Smooth muscle cell of the brain vasculature (primary cell): ENCODE results near the gene OLA1.

ENCODE experiments used
- DNase-seq: peaks from one replicate; pipeline ENCODE4 v3.0.0-alpha.2; 2012; ENCODE audit warnings: low read depth, low spot score

Gene OLA1

DNA sequence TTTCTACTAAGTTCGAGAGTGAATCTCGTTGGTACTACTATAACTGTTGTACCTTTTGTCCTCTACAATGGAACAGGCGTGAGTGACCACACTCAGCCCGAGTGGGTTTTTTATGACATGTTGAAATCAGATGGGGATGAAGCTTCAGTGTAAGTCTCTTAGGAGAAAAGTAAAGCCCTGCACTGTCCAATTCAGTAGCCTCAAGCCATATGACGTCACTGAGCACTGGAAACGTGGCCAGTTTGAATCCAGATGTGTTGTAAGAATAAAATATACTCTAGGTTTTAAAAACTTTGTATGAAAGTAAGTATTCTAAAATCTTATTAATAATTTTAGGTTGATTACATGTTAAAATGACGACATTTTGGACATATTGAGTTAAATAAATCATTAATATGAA lies 181.5 kb downstream of the OLA1 start:
- no peak for DNase-seq

DNA sequence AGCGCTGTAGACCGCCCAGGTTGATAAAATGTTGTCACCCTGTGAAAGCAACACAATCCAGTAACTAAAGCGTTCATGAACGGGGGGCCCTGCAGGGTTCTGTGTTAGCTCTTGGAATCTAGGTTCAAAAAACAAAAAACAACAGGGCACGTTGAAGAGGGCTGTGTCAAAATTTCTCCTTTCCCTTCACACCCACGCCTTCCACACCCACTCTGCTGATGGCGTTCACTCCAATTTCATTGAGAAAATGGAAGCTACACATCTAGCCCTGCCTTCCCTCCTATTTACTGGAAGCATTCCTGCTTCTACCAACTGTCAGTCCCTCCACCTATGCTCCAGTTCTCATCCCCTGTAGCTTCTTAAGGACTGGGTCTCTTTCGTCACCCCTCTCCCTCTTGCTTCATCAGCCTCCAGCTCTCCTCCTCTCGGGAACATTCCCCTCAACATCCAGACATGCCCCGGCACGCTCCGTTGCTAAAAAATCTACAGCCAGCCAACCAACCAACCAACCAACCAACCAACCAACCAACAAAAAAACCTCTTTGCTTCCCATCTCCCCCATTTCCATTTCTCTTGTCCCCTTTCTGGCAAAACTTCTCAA lies 184.7 kb downstream of the OLA1 start:
- no peak for DNase-seq

DNA sequence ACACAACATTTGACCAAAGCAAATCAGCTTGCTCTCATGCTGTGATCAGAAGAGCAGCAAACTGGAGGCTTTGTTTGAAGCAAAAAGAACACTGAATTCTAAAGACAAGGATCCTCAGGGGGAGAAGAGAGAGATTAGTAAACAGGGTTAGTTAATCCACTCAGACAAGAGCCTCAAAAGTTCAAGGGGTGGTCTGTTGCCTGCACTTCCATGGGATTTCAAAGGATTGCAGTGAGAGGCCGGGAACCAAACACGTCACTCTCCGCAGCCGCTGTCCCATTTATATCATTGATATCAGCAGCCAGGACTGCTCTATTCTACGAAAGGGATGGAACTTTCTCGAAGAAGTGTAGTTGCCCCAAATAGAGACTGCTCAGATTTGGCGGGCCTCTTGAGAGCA lies 185.4 kb downstream of the OLA1 start:
- no peak for DNase-seq

DNA sequence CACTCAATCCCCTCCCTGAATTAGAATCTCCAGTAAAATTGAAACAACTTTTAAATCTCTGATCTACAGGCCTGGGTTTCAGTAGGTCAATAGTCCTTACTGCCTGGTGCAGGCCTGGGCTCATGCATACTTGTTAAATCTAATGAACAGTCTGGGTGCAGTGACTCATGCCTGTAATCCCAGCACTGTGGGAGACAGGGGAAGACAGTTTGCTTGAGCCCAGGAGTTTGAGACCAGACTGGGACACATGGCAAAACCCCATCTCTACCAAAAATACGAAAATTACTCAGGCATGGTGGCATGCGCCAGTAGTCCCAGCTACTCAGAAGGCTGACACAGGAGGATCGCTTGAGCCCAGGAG lies 188.5 kb downstream of the OLA1 start:
- no peak for DNase-seq

DNA sequence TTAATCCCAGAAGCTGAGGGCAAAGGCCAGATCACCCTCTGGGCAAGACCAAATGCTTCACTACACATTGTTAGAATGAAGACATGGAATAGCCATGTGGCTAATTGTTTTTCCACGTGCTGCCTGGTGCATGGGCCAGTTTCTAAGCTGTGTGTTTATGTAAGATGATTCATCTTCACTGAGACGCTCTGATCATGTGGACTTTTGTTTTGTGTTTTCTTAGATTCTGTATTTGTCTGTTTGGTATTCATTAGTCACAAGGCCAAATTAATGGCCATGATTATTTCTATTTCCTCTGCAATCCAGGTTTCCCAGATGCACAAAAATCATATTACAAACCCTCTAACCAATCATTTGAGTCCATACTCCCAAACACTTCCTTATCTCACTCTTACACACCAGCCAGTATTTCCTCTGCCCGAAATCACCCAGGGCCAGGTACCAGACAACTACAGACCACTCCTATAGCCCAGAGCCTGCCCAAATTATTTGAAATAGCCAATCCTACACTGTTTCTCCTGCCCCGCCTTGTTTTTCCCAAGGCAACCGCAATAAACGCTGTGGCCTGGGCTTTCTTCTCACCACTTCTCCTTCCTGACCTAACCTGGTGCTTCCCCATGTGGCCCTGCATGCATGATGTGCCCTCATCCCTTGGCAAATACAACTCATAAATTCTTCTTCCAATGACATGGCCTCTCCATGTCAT lies 189.0 kb downstream of the OLA1 start:
- DNase-seq, result no peak

DNA sequence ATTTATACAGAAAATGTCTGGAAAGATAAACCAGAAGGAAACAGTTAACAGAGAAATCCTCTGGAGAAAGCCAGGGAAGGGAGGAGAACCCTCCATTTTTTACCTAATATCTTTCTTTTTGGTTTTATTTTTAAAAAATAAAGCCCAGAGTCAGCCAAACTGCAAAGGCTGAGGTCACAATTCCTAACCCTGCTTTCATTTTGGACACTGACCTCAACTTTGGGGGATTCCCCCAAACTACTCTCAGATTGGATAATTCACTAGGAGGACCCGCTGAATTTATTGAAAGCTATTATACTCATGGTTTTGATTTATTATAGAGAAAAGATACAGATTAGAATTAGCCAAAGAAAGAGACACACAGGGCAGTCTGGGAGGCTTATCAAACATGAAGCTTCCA lies 189.9 kb downstream of the OLA1 start:
- no peak for DNase-seq

DNA sequence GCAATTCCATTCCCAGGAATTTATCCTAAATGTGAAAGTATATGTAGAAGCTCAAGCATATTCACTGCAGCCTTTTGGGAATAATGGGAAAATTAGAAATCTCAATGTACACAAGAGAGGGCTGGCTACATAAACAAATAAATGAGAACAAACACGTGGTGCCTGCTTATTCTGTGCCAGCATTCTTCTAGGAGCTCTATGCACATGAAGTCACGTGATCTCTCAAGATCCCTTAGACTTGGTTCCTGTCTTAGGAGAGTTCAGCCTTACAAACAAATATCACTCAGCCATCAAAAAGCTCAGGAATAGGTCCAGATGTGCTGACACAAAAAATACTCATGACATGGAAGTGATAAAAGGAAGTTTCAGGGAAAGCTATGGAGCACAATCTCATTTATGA lies 190.3 kb downstream of the OLA1 start:
- no peak for DNase-seq

DNA sequence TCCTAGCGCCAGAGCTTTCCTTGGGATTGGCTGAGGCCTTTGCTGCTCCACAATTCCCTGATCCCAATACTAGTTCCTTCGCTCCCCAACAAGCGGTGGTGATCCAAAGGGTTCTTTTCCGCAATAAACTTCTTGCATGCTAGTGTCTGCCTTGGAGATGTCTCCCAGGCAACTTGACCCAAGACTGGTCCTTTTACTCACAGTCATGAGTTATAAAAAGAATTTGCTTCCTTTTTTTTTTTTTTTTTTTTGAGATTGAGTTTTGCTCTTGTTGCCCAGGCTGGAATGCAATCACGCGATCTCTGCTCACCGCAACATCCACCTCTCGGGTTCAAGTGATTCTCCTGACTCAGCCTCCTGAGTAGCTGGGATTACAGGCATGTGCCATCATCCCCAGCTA lies 193.4 kb downstream of the OLA1 start:
- DNase-seq, result no peak

DNA sequence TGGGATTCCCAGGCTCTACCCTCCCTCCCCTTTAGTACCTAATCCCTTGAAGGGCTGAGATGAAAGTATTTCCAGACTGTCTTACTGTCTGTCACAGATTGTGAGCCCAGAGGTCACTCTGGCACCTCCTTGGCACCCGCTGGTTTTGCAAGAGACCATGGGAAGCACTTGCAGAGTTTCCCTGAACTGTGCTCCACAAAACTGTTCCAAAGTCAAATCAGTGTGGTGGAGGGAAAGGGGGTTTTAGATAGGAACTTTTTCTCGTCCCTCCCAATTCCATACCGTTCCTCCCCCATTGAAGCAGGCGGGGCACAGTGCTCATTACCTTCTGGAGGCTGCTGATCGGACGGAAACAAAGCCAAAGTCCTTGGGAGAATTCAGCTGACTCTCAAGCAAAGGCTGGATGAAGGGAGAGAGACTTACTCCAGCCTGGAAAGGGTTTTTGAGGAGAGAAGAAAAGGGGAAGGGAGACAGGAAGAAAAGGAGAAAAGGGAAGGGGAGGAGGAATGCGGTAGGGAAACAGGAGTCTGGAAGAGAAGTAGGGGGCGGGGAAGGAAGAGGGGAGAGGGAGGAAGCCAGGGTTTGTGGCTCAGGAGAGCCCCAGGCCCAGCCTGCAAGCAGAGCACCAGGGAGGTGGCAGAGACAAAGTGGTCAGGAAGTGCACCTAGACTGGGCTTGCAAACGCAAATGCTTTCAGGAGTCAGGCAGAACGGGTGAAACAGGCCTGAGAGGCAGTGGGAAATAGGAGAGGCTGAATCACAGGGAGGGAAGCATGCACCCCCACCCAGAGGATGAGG lies 194.8 kb downstream of the OLA1 start:
- no peak for DNase-seq

DNA sequence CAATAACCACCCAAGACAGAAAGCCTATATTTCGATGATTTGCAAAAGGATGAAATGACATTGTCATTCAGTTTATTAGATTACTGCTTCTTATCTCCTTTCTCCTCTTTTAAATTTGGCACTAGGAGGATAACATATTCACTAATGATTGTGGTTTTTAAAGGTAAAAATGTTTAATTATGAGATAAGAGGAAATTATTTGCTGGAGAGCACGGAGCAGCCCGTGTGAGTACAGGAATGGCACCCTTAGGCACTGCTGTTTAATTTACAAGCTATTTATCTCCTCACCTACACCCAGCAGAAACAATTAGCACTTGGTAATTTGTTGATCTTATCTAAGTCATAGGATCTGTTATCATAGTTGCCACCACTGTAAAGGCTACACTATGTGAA lies 195.8 kb downstream of the OLA1 start:
- no peak for DNase-seq

DNA sequence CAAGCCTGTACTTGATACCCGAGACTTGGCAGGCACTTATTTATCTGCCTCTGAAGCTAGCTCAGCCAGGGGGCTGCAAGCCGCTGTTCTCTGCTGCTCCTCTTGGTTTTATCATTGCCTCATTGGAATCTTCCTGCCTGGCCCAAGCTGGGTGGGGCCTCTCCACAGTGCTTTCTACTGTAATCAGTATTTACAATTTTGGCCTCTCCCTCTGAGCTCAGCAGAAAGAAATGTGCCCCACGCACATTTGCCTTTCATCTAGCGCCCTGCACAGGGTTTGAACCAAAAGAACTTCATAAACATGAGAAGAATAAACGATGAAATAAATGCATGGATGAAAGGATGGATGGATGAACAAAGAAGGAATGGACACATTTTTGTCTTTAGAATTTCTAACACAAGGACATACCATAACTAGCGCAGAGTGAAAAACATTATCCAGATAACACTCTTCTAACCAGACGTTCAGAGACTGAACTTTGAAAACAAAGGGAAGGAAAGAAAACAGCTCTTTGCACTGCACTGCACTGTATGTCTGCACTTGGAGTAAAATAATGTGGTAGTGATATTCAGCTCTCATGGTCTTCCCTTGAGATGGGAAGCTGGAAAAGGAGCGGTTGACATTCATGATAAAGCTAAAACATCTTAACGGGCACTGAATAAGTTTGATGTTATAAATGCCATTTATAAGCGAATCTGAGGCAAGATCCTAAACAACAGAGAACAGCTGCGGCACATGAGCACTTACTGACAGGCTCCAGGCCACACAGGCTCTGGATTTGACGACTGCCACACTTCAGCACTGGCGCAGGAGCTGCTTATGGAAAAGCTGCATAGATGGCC lies 196.4 kb downstream of the OLA1 start:
- no peak for DNase-seq

DNA sequence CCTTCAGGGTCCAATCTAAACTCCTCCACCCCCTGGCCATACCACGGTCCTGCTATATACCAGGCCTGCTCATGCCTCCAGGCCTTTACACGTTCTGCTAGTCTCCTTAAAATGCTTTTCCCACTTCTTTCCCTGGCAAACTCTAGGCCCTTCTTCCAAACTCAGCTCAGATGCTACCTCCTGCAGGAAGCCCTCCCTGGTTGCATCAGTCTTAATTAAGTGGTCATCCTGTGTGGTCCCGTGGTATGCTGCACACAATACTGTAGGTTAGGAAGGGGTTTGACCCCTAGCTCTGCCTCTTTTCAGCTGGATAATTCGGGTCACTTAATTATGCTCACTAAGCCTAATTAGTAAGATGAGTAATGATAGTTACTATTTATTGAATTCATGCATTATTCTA lies 197.3 kb downstream of the OLA1 start:
- DNase-seq, result no peak

DNA sequence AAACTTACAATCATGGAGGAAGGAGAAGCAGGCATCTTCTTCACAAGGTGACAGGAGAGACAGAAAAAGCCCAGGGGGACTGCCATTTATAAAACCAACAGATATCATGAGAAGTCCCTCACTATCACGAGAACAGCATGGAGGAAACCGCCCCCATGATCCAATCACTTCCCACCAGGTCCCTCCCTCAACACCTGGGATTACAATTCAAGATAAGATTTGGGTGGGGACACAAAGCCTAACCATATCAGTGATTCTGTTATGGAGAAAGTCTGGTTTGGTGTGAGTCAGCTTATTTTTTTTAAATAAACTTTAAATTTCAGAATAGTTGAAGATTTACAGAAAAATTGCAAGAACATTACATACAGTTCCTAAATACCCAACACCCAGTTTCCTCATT lies 198.4 kb downstream of the OLA1 start:
- DNase-seq, result no peak

DNA sequence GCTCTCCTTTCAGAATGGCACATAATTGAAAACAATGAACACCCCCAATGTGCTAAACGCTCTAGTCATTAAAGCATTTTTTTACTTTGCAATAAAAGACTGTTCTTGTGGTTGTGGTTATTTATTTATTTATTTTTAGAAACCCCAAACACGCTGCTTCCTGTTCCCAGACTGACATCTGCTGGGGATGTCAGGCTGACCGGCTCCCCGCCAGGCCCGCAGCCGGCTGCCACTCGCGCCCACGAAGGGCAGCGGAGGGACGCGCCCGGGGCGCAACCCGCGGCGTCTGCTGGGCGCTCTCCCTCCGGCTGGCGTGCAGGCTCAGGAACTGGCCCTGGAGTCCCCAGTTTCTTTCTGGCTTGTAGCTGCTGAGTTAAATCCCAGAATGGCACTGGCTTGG lies 200.1 kb downstream of the OLA1 start:
- DNase-seq, result no peak

DNA sequence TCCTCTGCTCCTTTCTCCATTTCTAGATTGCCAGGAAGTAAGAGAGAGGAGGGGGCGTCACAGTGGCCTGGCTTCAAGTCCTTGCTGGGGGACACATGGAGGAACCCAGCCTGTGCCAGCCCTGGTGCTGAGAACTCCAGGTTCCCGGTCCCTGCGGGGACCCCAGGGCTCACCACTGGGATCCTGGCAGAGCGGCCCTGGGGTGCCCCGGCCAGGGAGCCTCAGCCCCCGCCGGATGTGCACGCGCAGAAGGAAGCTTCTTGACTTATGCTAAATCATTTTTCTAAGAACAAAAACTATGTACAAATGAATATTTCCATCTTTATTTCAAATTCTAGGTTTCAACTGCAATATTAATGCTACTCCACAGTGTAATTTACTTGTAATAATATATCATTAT lies 200.6 kb downstream of the OLA1 start:
- DNase-seq, result no peak

DNA sequence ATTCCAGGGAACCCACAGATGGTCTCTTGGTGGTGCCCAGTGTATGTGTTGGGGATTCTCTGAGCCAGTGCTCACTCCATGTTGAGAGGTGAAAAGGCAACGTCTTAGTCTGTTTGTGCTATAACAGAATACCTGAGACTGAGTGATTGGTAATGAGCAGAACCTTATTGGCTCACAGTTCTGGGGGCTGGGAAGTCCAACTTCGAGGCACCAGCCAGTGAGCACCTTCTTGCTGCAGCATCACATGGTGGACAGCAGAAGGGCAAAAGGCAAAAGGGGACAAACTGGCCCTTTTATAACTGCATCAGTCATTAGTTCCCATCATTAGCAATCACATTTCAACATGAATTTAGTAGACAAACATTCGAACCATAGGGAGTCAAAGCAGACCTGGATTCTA lies 202.2 kb downstream of the OLA1 start:
- no peak for DNase-seq

DNA sequence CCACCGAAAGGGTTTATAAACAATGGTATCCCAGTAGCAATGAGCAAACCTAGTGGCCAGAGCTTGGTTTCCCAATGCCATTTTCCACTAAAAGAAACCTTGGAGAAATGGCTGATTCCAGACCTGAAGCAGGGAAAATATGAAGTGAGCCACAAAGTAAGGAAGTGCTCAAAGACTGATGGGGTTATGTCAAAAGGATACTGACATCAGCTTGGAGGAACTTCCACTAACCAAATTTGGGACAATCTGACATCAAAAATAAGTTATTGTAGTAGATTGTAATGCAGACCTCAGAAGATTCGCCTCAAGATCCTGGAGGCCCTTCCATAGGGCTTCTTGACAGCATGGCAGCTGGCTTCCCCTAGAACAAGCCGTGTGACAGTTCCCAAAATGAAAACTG lies 203.8 kb downstream of the OLA1 start:
- DNase-seq, result no peak

DNA sequence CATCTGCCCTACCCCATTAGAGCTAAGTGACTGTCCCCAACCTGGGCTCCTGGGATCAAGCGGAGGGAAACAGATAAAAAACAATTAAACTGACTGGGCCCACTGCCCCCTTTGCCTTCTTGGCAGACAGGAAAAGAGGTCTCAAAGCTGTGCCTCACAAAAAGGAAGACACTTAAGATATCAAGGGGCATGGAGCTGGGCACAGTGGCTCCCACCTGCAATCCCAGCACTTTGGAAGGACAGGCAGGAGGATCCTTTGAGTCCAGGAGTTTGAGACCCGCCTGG lies 208.0 kb downstream of the OLA1 start:
- no peak for DNase-seq

DNA sequence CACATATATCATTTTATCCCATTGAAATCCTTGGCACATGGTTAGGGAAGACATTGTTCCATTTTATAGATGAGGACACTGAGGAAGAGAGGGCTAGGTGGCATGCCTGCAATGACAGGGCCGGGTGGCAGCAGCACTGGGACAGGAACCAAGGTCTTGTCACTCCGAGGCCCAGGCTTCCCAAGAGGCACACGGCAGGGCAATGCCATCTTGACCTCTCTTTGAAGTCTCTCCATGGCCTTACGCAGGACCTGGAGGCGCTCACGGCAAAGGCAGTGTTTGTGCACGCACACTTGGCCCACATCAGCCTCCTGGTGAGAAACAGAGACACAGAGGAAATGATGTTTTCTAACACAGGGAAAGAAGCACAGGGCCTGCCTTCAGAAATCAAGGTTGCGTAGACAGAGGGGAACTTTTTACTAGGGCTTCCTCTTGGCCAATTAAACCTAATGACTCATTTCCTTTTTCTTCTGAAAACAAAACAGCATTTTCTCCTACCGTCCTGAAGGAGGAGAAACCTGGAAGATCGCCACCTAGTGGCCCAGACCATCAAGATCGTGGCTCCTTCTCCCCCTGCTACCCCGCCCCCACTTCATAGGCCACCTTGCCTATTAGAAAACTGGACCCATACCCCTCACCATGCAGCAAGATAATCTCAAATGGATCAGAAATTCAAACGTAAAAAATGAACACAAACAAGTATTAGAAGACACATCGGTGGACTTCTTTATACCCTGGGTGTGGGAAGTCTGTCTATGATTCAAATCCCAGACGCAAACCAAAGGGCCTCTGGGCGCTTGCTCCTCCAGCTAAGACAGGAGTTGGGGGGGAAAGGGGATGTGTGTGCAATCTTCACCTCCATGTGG lies 208.5 kb downstream of the OLA1 start:
- peak; percentile 92 for DNase-seq

DNA sequence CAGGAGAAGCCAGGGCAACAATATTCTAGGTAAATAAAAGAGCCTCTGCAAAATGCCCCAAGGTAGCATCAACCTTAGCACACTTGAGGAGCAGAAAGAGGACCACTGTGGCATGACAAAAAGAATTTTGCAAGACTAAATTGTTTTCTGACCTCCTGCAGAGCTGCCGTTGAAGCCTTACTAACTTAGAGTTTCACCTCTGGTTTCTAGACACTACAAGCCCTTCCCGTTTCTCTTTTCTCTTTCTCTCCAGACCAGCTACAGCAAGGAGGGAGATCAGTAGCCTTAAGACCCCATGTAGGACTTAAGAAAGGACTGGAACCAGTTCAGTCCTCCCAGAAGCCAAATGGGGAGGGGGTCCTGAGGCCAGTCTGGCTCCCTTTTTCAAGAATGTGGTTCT lies 209.9 kb downstream of the OLA1 start:
- DNase-seq, result no peak

DNA sequence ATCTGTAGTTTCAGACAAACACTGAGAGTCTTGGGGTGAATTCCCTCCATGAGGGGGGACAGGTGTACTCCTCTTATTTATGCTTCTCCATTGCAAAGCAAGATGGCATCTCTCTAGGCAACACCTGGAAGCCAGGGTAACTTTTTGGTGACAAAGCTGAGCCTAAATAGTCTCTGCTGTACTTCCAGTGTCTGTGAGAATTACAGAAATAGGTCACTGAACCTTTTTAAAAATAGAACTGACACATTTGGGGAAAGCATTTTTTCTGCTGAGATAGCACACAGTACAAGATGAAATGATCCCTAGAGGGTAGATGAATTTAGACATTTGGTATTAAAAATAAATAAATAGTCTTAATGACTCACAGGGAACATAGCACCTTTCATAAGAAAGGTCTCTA lies 211.5 kb downstream of the OLA1 start:
- DNase-seq, result no peak
